ENCODE measurements around the gene RFLNA.
A peak's percentile ranks its signal among the peaks of the same experiment; 100 is the strongest.

Gene RFLNA

GRCh38 chr12:124336742-124337520 lies 42.0 kb downstream of the RFLNA start:
- no peak for DNase-seq (ENCODE audit: low read depth)

- DNase-seq (ENCODE audit: low read depth) = no peak
These were observed 42.7 kb downstream of the RFLNA start for GRCh38 chr12:124337622-124338021.

- DNase-seq (ENCODE audit: low read depth) = no peak
These were observed 43.6 kb downstream of the RFLNA start for GRCh38 chr12:124338448-124338847.

GRCh38 chr12:124338876-124339603 lies 44.1 kb downstream of the RFLNA start:
- DNase-seq (ENCODE audit: low read depth) = no peak

- no peak for DNase-seq (ENCODE audit: low read depth)
These were observed 45.4 kb downstream of the RFLNA start for GRCh38 chr12:124340080-124340900.

GRCh38 chr12:124341645-124342069 lies 46.8 kb downstream of the RFLNA start:
- no peak for DNase-seq (ENCODE audit: low read depth)

GRCh38 chr12:124344022-124344421 lies 49.1 kb downstream of the RFLNA start:
- DNase-seq (ENCODE audit: low read depth) = no peak

- DNase-seq (ENCODE audit: low read depth) = no peak
These were observed 49.6 kb downstream of the RFLNA start for GRCh38 chr12:124344526-124344925.

GRCh38 chr12:124345795-124346194 lies 50.9 kb downstream of the RFLNA start:
- no peak for DNase-seq (ENCODE audit: low read depth)

- DNase-seq (ENCODE audit: low read depth) = no peak
These were observed 51.7 kb downstream of the RFLNA start for GRCh38 chr12:124346425-124347168.

- DNase-seq (ENCODE audit: low read depth) = no peak
These were observed 52.4 kb downstream of the RFLNA start for GRCh38 chr12:124347335-124347734.

- peak; percentile 13 for DNase-seq (ENCODE audit: low read depth)
These were observed 53.1 kb downstream of the RFLNA start for GRCh38 chr12:124347805-124348658.

- DNase-seq (ENCODE audit: low read depth) = no peak
These were observed 53.9 kb downstream of the RFLNA start for GRCh38 chr12:124348659-124349380.

GRCh38 chr12:124350491-124350890 lies 55.6 kb downstream of the RFLNA start:
- no peak for DNase-seq (ENCODE audit: low read depth)

GRCh38 chr12:124351422-124351821 lies 56.5 kb downstream of the RFLNA start:
- no peak for DNase-seq (ENCODE audit: low read depth)

GRCh38 chr12:124352257-124352656 lies 57.4 kb downstream of the RFLNA start:
- no peak for DNase-seq (ENCODE audit: low read depth)

GRCh38 chr12:124352839-124353238 lies 57.9 kb downstream of the RFLNA start:
- DNase-seq (ENCODE audit: low read depth) = no peak

GRCh38 chr12:124354400-124354799 lies 59.5 kb downstream of the RFLNA start:
- no peak for DNase-seq (ENCODE audit: low read depth)

- DNase-seq (ENCODE audit: low read depth) = no peak
These were observed 61.3 kb downstream of the RFLNA start for GRCh38 chr12:124356221-124356620.

- DNase-seq (ENCODE audit: low read depth) = no peak
These were observed 62.7 kb downstream of the RFLNA start for GRCh38 chr12:124357616-124358015.
